HepG2 (cell line): ENCODE data around the gene ACVRL1.

Source experiments
- CENPT ChIP-seq: sonication (generic); formaldehyde crosslinking; IDR thresholded peaks from 2 replicates; pipeline ENCODE4 v1.8.0; 2022; ENCODE audit warnings: low read depth, mild to moderate bottlenecking, moderate library complexity, missing genetic modification reagents
- RXRA ChIP-seq: sonication (generic); formaldehyde crosslinking; IDR thresholded peaks from 2 replicates; pipeline ENCODE4 v1.5.1; 2020; ENCODE audit warnings: missing genetic modification reagents
- ZNF543 ChIP-seq: sonication (generic); formaldehyde crosslinking; IDR thresholded peaks from 2 replicates; pipeline ENCODE4 v1.4.0; 2020; ENCODE audit warnings: mild to moderate bottlenecking, missing genetic modification reagents

DNA sequence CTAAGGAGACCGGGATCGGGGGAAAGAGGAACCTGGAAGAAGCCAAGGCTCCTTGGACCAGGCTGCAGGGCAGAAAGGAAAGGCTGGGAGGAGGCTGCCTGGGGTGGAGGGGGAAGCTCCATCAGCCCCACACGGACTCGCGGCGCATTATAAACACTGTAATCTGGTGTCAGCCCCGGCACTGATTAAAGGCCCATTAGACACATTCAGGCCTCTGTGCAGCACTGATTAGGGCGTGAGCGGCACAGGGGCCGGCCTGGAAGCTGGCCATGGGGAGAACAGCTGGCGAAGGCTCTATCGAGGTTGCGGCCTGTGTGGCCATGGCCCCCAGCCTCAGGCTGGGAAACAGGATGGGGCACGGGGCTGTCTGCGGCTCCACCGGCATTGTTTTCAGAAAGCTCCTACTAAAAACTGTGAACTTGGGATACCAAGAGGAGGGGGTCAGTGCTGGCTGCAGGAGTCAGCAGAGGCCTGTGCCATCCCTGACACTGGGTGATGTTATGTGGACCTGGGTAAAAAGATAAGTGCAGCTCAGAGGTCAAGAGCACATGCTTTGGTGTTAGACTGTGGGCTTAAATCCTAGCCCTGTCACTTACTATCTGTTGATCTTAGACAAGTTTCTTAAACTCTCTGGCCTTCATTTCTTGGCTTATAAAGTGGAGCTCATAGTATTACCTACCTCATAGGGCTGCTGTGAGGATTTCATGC lies 10.6 kb downstream of the ACVRL1 start:
- no peak for TF ChIP-seq RXRA (CRISPR knock-in tag)
- TF ChIP-seq ZNF543 (CRISPR knock-in tag): no peak
- TF ChIP-seq CENPT (CRISPR knock-in tag): no peak
